ENCODE data around the gene FN3K. TPM values are rescaled to one million over a fixed set of nuclear protein-coding genes. Genes with fewer than 3 reads are reported as not detected.

FN3K gene
- total and polyA plus RNA-seq, 2 of the 13 experiments (the other 11 are each of a cell fraction or from before 2014, with no cell fraction given): 3.5 to 12.2 TPM

GRCh38 chr17:82703935-82704865 lies 31.2 kb upstream of the FN3K start (continued):
- TF ChIP-seq, protein P1, sequence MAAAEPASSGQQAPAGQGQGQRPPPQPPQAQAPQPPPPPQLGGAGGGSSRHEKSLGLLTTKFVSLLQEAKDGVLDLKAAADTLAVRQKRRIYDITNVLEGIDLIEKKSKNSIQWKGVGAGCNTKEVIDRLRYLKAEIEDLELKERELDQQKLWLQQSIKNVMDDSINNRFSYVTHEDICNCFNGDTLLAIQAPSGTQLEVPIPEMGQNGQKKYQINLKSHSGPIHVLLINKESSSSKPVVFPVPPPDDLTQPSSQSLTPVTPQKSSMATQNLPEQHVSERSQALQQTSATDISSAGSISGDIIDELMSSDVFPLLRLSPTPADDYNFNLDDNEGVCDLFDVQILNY (CRISPR knock-in tag; conservative IDR thresholded peaks at IDR 0.05): no peak
- TF ChIP-seq STAT6 (CRISPR knock-in tag; IDR thresholded peaks at IDR 0.05; ENCODE audit: borderline replicate concordance) (no peak), ZFX (CRISPR knock-in tag; IDR thresholded peaks at IDR 0.05; ENCODE audit: low read depth) (peak; percentile 47), SKI (IDR thresholded peaks at IDR 0.05; ENCODE audit: partially characterized antibody) (peak; percentile 12), KDM2A (CRISPR knock-in tag; IDR thresholded peaks at IDR 0.05; ENCODE audit: borderline replicate concordance, low read depth) (no peak), ZNF501 (CRISPR knock-in tag; IDR thresholded peaks at IDR 0.05) (no peak), HHEX (CRISPR knock-in tag; IDR thresholded peaks at IDR 0.05) (no peak), MAFG (CRISPR knock-in tag; IDR thresholded peaks at IDR 0.05) (no peak), ZNF616 (CRISPR knock-in tag; IDR thresholded peaks at IDR 0.05; ENCODE audit: low read depth) (no peak), ZNF841 (CRISPR knock-in tag; IDR thresholded peaks at IDR 0.05; ENCODE audit: borderline replicate concordance) (no peak), FOXK2 (IDR thresholded peaks at IDR 0.05) (no peak), ZC3H4 (CRISPR knock-in tag; IDR thresholded peaks at IDR 0.05; ENCODE audit: borderline replicate concordance) (no peak), SMARCE1 (IDR thresholded peaks at IDR 0.05; ENCODE audit: borderline replicate concordance) (no peak), ZNF17 (CRISPR knock-in tag; IDR thresholded peaks at IDR 0.05) (no peak), RAD21 (CRISPR knock-in tag; IDR thresholded peaks at IDR 0.05) (no peak), ZNF343 (CRISPR knock-in tag; IDR thresholded peaks at IDR 0.05) (0 out of 2 replicates have a peak, but pooled peaks have one; percentile 54), SMC3 (IDR thresholded peaks at IDR 0.05; ENCODE audit: low read length) (no peak), SIN3B (IDR thresholded peaks at IDR 0.05; ENCODE audit: low read length) (no peak), SAP130 (CRISPR knock-in tag; IDR thresholded peaks at IDR 0.05; ENCODE audit: low read depth) (peak; percentile 76), PHF21A (CRISPR knock-in tag; IDR thresholded peaks at IDR 0.05) (peak; percentile 59; the same call in 1 of the 2 replicates), TCF7 (IDR thresholded peaks at IDR 0.05; ENCODE audit: low read depth) (no peak), ZNF10 (CRISPR knock-in tag; IDR thresholded peaks at IDR 0.05; ENCODE audit: borderline replicate concordance, low read depth) (no peak)
- TF ChIP-seq, protein P2, sequence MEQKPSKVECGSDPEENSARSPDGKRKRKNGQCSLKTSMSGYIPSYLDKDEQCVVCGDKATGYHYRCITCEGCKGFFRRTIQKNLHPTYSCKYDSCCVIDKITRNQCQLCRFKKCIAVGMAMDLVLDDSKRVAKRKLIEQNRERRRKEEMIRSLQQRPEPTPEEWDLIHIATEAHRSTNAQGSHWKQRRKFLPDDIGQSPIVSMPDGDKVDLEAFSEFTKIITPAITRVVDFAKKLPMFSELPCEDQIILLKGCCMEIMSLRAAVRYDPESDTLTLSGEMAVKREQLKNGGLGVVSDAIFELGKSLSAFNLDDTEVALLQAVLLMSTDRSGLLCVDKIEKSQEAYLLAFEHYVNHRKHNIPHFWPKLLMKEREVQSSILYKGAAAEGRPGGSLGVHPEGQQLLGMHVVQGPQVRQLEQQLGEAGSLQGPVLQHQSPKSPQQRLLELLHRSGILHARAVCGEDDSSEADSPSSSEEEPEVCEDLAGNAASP (CRISPR knock-in tag; IDR thresholded peaks at IDR 0.05; ENCODE audit: borderline replicate concordance): peak; percentile 36; the same call in 1 of the 2 replicates
- TF ChIP-seq, protein P3, sequence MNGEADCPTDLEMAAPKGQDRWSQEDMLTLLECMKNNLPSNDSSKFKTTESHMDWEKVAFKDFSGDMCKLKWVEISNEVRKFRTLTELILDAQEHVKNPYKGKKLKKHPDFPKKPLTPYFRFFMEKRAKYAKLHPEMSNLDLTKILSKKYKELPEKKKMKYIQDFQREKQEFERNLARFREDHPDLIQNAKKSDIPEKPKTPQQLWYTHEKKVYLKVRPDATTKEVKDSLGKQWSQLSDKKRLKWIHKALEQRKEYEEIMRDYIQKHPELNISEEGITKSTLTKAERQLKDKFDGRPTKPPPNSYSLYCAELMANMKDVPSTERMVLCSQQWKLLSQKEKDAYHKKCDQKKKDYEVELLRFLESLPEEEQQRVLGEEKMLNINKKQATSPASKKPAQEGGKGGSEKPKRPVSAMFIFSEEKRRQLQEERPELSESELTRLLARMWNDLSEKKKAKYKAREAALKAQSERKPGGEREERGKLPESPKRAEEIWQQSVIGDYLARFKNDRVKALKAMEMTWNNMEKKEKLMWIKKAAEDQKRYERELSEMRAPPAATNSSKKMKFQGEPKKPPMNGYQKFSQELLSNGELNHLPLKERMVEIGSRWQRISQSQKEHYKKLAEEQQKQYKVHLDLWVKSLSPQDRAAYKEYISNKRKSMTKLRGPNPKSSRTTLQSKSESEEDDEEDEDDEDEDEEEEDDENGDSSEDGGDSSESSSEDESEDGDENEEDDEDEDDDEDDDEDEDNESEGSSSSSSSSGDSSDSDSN (CRISPR knock-in tag; IDR thresholded peaks at IDR 0.05): peak; percentile 76
